Stomach (tissue), 4 donors: ENCODE data around the gene GADD45A.

ENCODE experiments used
- EP300 ChIP-seq: sonication (generic); formaldehyde crosslinking; IDR thresholded peaks from one replicate; pipeline ENCODE4 v1.6.1; 2017; ENCODE audit warnings: antibody characterized with exemption
- POLR2A ChIP-seq, 4 donors: fragments of 450-650 bp; IDR thresholded peaks; one replicate each; pipeline ENCODE4 v1.6.1; 2016; ENCODE audit warnings: antibody characterized with exemption in 4 of 4, control low read depth in 2 of 4, mild to moderate bottlenecking in 1 of 4, moderate library complexity in 1 of 4
- POLR2AphosphoS5 ChIP-seq, 3 donors: sonication (generic); formaldehyde crosslinking; IDR thresholded peaks; one replicate each; pipeline ENCODE4 v1.6.1; 2016; ENCODE audit warnings: antibody characterized with exemption in 3 of 3
- TF ChIP-seq, protein P1 (sequence below), 7 experiments: fragments of 450-650 bp in 4 of 7; fragments of 200-600 bp in 3 of 7; sonication (generic) in 3 of 7; IDR thresholded peaks; one replicate each; pipeline ENCODE4 v1.5.1; 2016 to 2019; ENCODE audit warnings: antibody characterized with exemption in 7 of 7, control low read depth in 2 of 7, mild to moderate bottlenecking in 1 of 7

- TF ChIP-seq, protein P1, sequence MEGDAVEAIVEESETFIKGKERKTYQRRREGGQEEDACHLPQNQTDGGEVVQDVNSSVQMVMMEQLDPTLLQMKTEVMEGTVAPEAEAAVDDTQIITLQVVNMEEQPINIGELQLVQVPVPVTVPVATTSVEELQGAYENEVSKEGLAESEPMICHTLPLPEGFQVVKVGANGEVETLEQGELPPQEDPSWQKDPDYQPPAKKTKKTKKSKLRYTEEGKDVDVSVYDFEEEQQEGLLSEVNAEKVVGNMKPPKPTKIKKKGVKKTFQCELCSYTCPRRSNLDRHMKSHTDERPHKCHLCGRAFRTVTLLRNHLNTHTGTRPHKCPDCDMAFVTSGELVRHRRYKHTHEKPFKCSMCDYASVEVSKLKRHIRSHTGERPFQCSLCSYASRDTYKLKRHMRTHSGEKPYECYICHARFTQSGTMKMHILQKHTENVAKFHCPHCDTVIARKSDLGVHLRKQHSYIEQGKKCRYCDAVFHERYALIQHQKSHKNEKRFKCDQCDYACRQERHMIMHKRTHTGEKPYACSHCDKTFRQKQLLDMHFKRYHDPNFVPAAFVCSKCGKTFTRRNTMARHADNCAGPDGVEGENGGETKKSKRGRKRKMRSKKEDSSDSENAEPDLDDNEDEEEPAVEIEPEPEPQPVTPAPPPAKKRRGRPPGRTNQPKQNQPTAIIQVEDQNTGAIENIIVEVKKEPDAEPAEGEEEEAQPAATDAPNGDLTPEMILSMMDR (IDR thresholded peaks at IDR 0.05), result no peak
- no peak for TF ChIP-seq POLR2AphosphoS5 (IDR thresholded peaks at IDR 0.05)
- no peak for TF ChIP-seq POLR2A (IDR thresholded peaks at IDR 0.05)
- no peak for TF ChIP-seq EP300
These were observed 42.4 kb upstream of the GADD45A start for GRCh38 chr1:67642629-67643028.
